Measurements from ENCODE around the gene CKAP4.

Gene CKAP4

DNA sequence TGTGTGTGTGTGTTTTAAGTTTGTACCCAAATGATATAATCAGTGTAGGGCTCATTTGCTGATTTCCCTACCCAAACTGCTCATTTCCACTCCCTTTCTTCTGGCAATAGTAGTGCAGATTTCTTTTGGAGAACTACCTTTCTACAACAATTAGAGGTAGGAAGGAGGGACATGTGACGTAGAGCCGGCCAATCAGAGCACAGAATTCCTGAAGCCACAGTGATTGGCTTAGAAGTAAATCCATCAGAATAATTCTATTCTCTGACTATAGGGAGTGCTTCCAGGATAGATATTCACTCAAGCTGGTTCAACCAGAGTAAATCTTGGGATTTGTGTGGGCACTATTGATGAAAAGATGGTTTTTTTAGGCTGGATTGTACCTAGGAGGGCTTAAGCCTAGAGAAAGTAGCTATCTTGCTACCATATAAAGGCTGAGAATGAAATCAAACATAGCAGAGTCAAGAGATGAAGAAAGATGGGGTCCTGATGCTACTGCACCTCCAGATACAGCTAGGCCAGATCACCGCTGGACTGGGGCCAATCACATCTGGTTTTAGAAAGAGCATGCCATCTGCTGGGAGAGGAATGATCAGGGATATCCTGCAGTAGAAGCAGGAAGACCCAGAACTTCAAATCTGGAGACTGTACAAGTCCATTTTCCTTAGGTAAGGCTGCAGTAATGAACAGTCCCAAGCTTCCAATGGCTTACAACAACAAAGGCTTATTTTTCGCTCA is 55.0 kb downstream of the CKAP4 start:
- no peaks in the 10 kb centered on the region for H3K4me1 Mint-ChIP-seq
- H3K4me3 Mint-ChIP-seq, result no peak overlapping the region
- H3K36me3 Mint-ChIP-seq, result no peaks in the 10 kb centered on the region
- H3K27ac Mint-ChIP-seq, result no peak overlapping the region
- peaks cover 3% of the 10 kb centered on the region for H3K27me3 Mint-ChIP-seq
- DNase-seq (ENCODE audit: low spot score in 2 of 2), result no peak
- ATAC-seq (ENCODE audit: low read depth), result no peak
- H3K9me3 Mint-ChIP-seq, result no peaks in the 10 kb centered on the region

- Mint-ChIP-seq H3K36me3 (no peaks in the 10 kb centered on the region), H3K4me1 (no peaks in the 10 kb centered on the region), H3K27me3 (peaks cover 7% of the 10 kb centered on the region), H3K9me3 (no peaks in the 10 kb centered on the region), H3K27ac (no peak overlapping the region), H3K4me3 (no peak overlapping the region)
- DNase-seq (ENCODE audit: low spot score in 2 of 2) (no peak), ATAC-seq (ENCODE audit: low read depth) (no peak)
Observed at GRCh38 chr12:106190581-106190980, 57.2 kb downstream of the CKAP4 start.

GRCh38 chr12:106189341-106189740 is 58.5 kb downstream of the CKAP4 start:
- Mint-ChIP-seq H3K4me1 (no peaks in the 10 kb centered on the region), H3K27ac (no peak overlapping the region), H3K36me3 (no peaks in the 10 kb centered on the region), H3K4me3 (no peak overlapping the region), H3K27me3 (peaks cover 8% of the 10 kb centered on the region), H3K9me3 (no peaks in the 10 kb centered on the region)
- ATAC-seq (ENCODE audit: low read depth) (no peak), DNase-seq (ENCODE audit: low spot score in 2 of 2) (no peak)

DNA sequence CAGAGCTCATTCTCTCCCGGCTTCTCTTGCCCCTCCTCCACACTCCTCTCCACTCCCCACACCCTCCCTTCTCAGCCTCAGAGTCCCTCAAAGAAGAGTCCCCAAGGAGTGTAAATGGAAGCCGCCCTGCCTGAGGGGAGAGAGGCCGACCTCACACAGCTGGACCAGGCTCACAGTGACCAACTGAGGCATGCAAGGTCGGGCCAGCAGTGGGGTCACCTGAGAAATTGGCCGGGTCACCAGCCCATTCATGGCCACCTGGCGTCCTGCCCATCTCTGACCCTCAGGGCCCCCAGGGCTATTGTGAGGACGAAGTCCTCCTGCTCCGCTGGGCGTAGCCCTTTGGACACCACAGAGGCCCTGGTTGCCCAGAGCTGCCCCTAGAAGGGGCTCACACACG is 59.6 kb downstream of the CKAP4 start:
- Mint-ChIP-seq H3K4me1 (no peaks in the 10 kb centered on the region), H3K4me3 (no peak overlapping the region), H3K27me3 (peaks cover 8% of the 10 kb centered on the region), H3K9me3 (no peaks in the 10 kb centered on the region), H3K36me3 (no peaks in the 10 kb centered on the region), H3K27ac (no peak overlapping the region)
- no peak for DNase-seq (ENCODE audit: low spot score in 2 of 2)
- no peak for ATAC-seq (ENCODE audit: low read depth)

Data from memory B cell (primary cell).